Body of pancreas (tissue), 4 donors: ENCODE results near the gene VEGFA. TPM values are rescaled to one million over a fixed set of nuclear protein-coding genes. Genes with fewer than 3 reads are reported as not detected.

Experiments used
- ATAC-seq: fragments of 150-250 bp; one replicate; pipeline ENCODE4 v1.9.1; 2016
- DNase-seq, 4 donors: peaks; one replicate each; pipeline ENCODE4 v3.0.0-alpha.2; 2019
- H3K27ac ChIP-seq, 4 donors: fragments of 200-600 bp; sonication (generic); 1 replicate in 3 of 4; 2 replicates in 1 of 4; pipeline versions ENCODE4 v1.5.1 to v1.6.1; 2016 to 2019; ENCODE audit warnings: mild to moderate bottlenecking in 1 of 4, mixed read lengths in 1 of 4, moderate library complexity in 1 of 4
- H3K27me3 ChIP-seq, 2 donors: fragments of 200-600 bp; sonication (generic); one replicate each; pipeline ENCODE4 v1.6.0; 2016; ENCODE audit warnings: mild to moderate bottlenecking in 1 of 2
- H3K36me3 ChIP-seq, 2 donors: fragments of 200-600 bp; sonication (generic); replicated peaks in 1 of 2; 2 replicates each; pipeline ENCODE4 v1.5.1; 2016; ENCODE audit warnings: low read depth in 2 of 2; ENCODE audit not compliant: insufficient read depth in 1 of 2
- H3K4me1 ChIP-seq: fragments of 200-600 bp; sonication (generic); one replicate; pipeline ENCODE4 v1.6.0; 2016
- H3K4me3 ChIP-seq, 2 donors: fragments of 200-600 bp; sonication (generic); 1 replicate in 1 of 2; 2 replicates in 1 of 2; pipeline ENCODE4 v1.5.1; 2016 to 2019
- H3K9me3 ChIP-seq, 3 donors: fragments of 200-600 bp; sonication (generic); 1 replicate in 2 of 3; 2 replicates in 1 of 3; pipeline ENCODE4 v1.5.1; 2016
- POLR2A ChIP-seq, 3 donors: fragments of 450-650 bp; IDR thresholded peaks; one replicate each; pipeline ENCODE4 v1.6.1; 2016; ENCODE audit warnings: antibody characterized with exemption in 3 of 3, mild to moderate bottlenecking in 2 of 3
- WGBS, 2 donors: methylation state at CpG; one replicate each; pipeline ENCODE4 v1.1.5; 2017; 5-methylcytosine and 5-hydroxymethylcytosine counted together
- intact Hi-C: fragments of 100-400 bp; cut with DNase I; formaldehyde crosslinking; loops from one replicate; pipeline ENCODE4 v1.15.1; 2023
- total RNA-seq, 2 donors: library from RNA; depleted of rRNA; stranded (reverse); fragments of >200 nt; gene quantifications; one replicate each; pipeline ENCODE4 v1.1.0, GENCODE V29; 2016
- TF ChIP-seq, protein P1 (sequence below), 7 experiments: fragments of 450-650 bp in 4 of 7; fragments of 200-600 bp in 3 of 7; sonication (generic) in 3 of 7; IDR thresholded peaks; one replicate each; pipeline ENCODE4 v1.5.1; 2016 to 2019; ENCODE audit warnings: antibody characterized with exemption in 7 of 7

VEGFA gene
- total RNA-seq, 2 donors from 2014 or later = 84.8 to 272 TPM

DNA sequence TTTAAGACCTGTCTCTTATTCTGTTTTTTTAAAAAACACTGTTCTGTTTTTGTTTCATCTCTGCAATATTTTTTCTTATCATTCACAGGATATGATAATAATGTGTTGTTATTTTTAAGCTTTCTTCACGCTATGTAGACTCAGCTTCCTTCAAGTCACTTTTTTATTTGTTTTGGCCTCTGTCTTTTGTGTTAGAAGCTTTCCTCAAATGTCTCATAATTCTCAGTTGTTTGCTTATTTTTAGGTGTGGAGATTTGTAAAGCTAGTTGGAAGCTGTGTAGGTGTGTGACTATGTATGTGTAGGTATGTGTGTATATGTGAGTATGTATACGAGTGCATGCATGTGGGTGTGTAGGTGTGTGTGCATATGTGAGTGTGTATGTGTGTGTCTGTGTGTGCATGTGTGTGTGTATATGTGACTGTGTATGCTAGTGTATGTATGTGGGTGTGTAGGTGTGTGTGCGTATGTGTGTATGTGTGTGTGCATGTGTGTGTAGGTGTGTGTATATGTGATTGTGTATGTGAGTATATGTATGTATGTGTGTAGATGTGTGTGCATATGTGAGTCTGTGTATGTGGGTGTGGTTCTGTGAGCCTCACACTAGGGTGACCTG lies 16.3 kb upstream of the VEGFA start:
- DNase-seq (no peak), ATAC-seq (no peak)
- TF ChIP-seq, protein P1, sequence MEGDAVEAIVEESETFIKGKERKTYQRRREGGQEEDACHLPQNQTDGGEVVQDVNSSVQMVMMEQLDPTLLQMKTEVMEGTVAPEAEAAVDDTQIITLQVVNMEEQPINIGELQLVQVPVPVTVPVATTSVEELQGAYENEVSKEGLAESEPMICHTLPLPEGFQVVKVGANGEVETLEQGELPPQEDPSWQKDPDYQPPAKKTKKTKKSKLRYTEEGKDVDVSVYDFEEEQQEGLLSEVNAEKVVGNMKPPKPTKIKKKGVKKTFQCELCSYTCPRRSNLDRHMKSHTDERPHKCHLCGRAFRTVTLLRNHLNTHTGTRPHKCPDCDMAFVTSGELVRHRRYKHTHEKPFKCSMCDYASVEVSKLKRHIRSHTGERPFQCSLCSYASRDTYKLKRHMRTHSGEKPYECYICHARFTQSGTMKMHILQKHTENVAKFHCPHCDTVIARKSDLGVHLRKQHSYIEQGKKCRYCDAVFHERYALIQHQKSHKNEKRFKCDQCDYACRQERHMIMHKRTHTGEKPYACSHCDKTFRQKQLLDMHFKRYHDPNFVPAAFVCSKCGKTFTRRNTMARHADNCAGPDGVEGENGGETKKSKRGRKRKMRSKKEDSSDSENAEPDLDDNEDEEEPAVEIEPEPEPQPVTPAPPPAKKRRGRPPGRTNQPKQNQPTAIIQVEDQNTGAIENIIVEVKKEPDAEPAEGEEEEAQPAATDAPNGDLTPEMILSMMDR (IDR thresholded peaks at IDR 0.05) = no peak
- no peak for TF ChIP-seq POLR2A (IDR thresholded peaks at IDR 0.05)
- no peak overlapping the region for H3K4me3 ChIP-seq
- intact Hi-C loops = no loop called here
- H3K9me3 ChIP-seq = no peaks in the 10 kb centered on the region
- H3K36me3 ChIP-seq = no peaks in the 10 kb centered on the region
- WGBS, 2 donors = 86 to 90% methylated on average over 3 of the region's 3 CpGs
- no peaks in the 10 kb centered on the region for H3K27me3 ChIP-seq
- H3K27ac ChIP-seq = no peak overlapping the region
- no peaks in the 10 kb centered on the region for H3K4me1 ChIP-seq

DNA sequence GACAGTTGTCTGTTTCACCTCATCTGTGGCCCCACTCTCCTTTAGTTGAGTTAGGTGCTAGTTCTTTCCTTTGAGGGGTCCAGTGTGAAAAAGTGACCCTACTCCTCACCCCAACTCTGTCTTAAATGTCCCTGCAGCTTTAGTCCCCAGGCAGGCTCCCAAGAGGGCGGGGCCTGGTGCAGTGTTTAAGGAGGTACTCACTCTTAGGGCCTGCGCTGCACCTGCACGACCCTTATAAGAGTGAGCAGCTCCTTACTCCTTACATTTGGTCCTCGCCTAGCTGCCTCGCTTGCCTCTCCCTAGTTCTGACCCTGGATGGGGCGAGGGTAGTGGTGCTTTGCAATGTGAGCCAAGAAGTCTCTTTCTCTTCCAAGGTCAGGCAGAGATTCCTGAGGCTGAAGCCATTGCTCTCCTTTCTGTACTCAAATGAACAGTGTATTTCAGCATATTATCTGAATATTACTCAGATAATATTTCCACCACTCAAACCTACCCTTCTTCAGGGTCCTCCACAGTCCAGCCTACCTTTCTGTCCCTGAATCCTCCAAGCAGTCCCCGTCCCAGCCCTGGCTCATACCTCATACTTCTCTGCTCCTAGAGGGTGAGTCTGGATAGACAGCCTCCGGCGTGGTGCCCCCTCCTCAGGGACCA lies 11.9 kb upstream of the VEGFA start:
- ATAC-seq = no peak
- Histone ChIP-seq H3K36me3 (no peaks in the 10 kb centered on the region), H3K9me3 (no peaks in the 10 kb centered on the region), H3K27me3 (no peaks in the 10 kb centered on the region), H3K4me1 (peaks cover 14% of the 10 kb centered on the region), H3K27ac (no peak overlapping the region), H3K4me3 (no peak overlapping the region)
- intact Hi-C loops = no loop called here
- no peak for TF ChIP-seq POLR2A (IDR thresholded peaks at IDR 0.05)
- TF ChIP-seq, protein P1 (IDR thresholded peaks at IDR 0.05) = no peak
- DNase-seq = peak in 1 of 4 donors; percentile 4
- 51 to 54% methylated on average over 9 of the region's 9 CpGs for WGBS, 2 donors

DNA sequence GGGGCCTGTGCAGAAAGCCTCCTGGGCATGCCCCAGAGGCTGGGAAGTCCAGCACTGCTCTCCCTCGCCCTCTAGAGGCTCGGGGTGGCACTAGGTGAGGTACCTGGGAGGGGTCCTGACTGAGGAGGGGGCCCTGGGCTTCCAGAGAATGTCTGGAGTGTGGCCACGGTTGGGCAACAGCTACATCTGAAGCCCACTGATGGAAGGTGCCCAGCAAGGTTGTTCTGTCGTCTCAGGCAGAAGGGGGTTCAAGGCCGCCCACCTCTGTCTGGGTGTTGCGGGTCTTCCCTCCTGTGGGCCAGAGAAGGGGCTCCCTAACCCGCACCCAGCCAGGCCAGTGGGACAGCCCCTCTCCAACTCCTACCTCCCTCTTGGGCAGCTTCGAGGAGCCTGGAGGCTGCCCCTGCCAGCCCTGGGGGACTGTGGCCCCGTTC lies 11.4 kb upstream of the VEGFA start:
- no peaks in the 10 kb centered on the region for H3K9me3 ChIP-seq
- H3K27me3 ChIP-seq = no peaks in the 10 kb centered on the region
- no peak overlapping the region for H3K27ac ChIP-seq
- TF ChIP-seq, protein P1 (IDR thresholded peaks at IDR 0.05) = peak; percentile 34 to 50 (median 48)
- TF ChIP-seq POLR2A (IDR thresholded peaks at IDR 0.05) = no peak
- H3K36me3 ChIP-seq = no peaks in the 10 kb centered on the region
- 53 to 54% methylated on average over 3 to 9 of the region's 9 CpGs for WGBS, 2 donors
- peaks cover 15% of the 10 kb centered on the region for H3K4me1 ChIP-seq
- intact Hi-C loops = no loop called here
- ATAC-seq (no peak), DNase-seq (peak in 1 of 4 donors; percentile 26)
- no peak overlapping the region for H3K4me3 ChIP-seq

DNA sequence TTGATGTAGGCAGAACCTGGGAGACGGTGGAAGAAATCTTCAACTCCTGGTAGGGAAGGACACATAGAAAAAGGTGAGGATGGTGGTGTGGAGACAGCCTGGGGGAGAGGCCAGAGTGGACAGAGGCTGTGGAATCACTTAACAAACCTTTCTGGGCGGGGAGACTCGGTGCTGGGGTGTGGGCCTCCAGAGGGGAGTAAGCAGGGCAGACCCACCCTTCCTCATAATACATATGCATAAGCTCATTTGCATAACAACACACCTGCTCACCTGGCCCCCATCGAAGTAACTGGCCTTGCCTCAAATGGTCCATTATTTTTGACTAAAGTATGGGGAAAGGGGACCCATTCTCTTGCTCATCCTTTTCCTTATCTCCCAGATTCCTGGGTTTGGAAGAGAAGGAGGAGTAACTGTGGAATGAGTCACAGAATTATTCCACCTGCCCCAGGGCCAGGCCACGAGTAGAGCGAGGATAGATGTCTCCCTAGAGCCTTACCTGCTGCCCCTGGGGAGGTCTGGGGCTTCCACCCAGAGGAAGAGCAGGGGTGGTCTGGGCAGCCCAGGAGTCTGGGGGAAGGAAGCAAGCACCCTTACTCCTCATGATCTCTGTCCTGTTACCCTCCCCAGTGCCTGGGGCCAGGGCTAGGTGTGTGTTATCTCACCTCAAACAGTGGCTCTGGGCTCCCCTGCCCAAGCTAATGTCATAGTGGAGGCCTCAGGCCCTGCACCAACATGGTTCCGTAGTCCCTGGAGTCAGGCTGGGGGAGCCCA lies 10.7 kb upstream of the VEGFA start:
- Histone ChIP-seq H3K4me3 (no peak overlapping the region), H3K27ac (no peak overlapping the region), H3K4me1 (peaks cover 15% of the 10 kb centered on the region), H3K9me3 (no peaks in the 10 kb centered on the region), H3K36me3 (no peaks in the 10 kb centered on the region), H3K27me3 (no peaks in the 10 kb centered on the region)
- WGBS, 2 donors = 61 to 65% methylated on average over 7 of the region's 7 CpGs
- ATAC-seq (no peak), DNase-seq (peak in 1 of 4 donors; percentile 4)
- intact Hi-C loops = no loop called here
- no peak for TF ChIP-seq POLR2A (IDR thresholded peaks at IDR 0.05)
- TF ChIP-seq, protein P1 (IDR thresholded peaks at IDR 0.05) = no peak
